GM18499 (cell line): ENCODE data around the gene FLNC.

Experiments used
- ATAC-seq: cut with Tn5 transposase; IDR thresholded peaks from one replicate; pipeline ENCODE4 v1.9.1; 2021; ENCODE audit warnings: moderate number of reproducible peaks; ENCODE audit not compliant: insufficient read depth, unreplicated experiment

Gene FLNC

GRCh38 chr7:128859232-128860157 is 29.3 kb downstream of the FLNC start:
- ATAC-seq, result no peak

- no peak for ATAC-seq
These were observed 30.2 kb downstream of the FLNC start for GRCh38 chr7:128860158-128861073.

- ATAC-seq, result no peak
These were observed 31.9 kb downstream of the FLNC start for GRCh38 chr7:128861957-128862570.

- peak; percentile 66 for ATAC-seq
These were observed 32.6 kb downstream of the FLNC start, which contains the start of gene ATP6V1F for GRCh38 chr7:128862571-128863432. TSS of gene ATP6V1F (plus strand) at chr7:128862856. CDS start at chr7:128862905, 49 bp downstream.

- no peak for ATAC-seq
These were observed 33.3 kb downstream of the FLNC start for GRCh38 chr7:128863433-128863989.

- ATAC-seq, result no peak
These were observed 35.1 kb downstream of the FLNC start for GRCh38 chr7:128865303-128865702.

GRCh38 chr7:128865996-128866877 is 36.0 kb downstream of the FLNC start:
- no peak for ATAC-seq

- ATAC-seq, result no peak
These were observed 37.0 kb downstream of the FLNC start for GRCh38 chr7:128867241-128867640.

GRCh38 chr7:128867842-128868623 is 37.8 kb downstream of the FLNC start:
- ATAC-seq, result no peak

GRCh38 chr7:128868624-128869137 is 38.5 kb downstream of the FLNC start:
- ATAC-seq, result no peak

- ATAC-seq, result no peak
These were observed 39.1 kb downstream of the FLNC start for GRCh38 chr7:128869138-128869943.

- ATAC-seq, result no peak
These were observed 39.7 kb downstream of the FLNC start for GRCh38 chr7:128869944-128870285.

- ATAC-seq, result no peak
These were observed 40.8 kb downstream of the FLNC start for GRCh38 chr7:128871050-128871449.

GRCh38 chr7:128872394-128872824 is 42.2 kb downstream of the FLNC start:
- ATAC-seq, result no peak

GRCh38 chr7:128873234-128873633 is 43.0 kb downstream of the FLNC start:
- no peak for ATAC-seq

- ATAC-seq, result no peak
These were observed 44.2 kb downstream of the FLNC start for GRCh38 chr7:128874140-128875031.
